A549 (cell line): ENCODE measurements around the gene C8A.

Experiments used
- BCL3 ChIP-seq: fragments of >200 bp; sonication (Bioruptor Twin); formaldehyde crosslinking; IDR thresholded peaks from 3 replicates; pipeline ENCODE4 v1.6.1; 2016
- CHD2 ChIP-seq: fragments of 150-350 bp; IDR thresholded peaks from 2 replicates; pipeline ENCODE4 v1.6.1; 2014; ENCODE audit warnings: low read length; ENCODE audit not compliant: partially characterized antibody
- CTCF ChIP-seq: fragments of >200 bp; sonication (Bioruptor Twin); formaldehyde crosslinking; IDR thresholded peaks from 3 replicates; pipeline ENCODE4 v1.5.1; 2016
- E2F6 ChIP-seq: IDR thresholded peaks from 2 replicates; pipeline ENCODE4 v1.6.1; 2012; ENCODE audit warnings: low read depth, borderline replicate concordance
- EHF ChIP-seq: fragments of 250-450 bp; sonication (Bioruptor Pico); IDR thresholded peaks from 2 replicates; pipeline ENCODE4 v1.5.0; 2020; ENCODE audit warnings: mild to moderate bottlenecking
- EHMT2 ChIP-seq: fragments of 200-600 bp; sonication (generic); IDR thresholded peaks from 2 replicates; pipeline ENCODE4 v1.6.1; 2016; ENCODE audit warnings: antibody characterized with exemption, low read depth, mild to moderate bottlenecking, moderate library complexity
- ELK1 ChIP-seq: fragments of 150-350 bp; IDR thresholded peaks from 2 replicates; pipeline ENCODE4 v1.6.1; 2014; ENCODE audit warnings: low read depth, mild to moderate bottlenecking, low read length
- HES2 ChIP-seq: fragments of >200 bp; sonication (Bioruptor Twin); formaldehyde crosslinking; IDR thresholded peaks from 2 replicates; pipeline ENCODE4 v1.6.1; 2016
- HMGXB4 ChIP-seq: fragments of 250-450 bp; sonication (Bioruptor Pico); IDR thresholded peaks from 2 replicates; pipeline ENCODE4 v1.5.0; 2021; ENCODE audit warnings: mild to moderate bottlenecking, moderate library complexity, borderline replicate concordance
- KDM1A ChIP-seq: fragments of 200-600 bp; sonication (generic); IDR thresholded peaks from 2 replicates; pipeline ENCODE4 v1.6.1; 2016; ENCODE audit warnings: low read depth, mild to moderate bottlenecking
- MAX ChIP-seq: IDR thresholded peaks from 2 replicates; pipeline ENCODE4 v1.6.1; 2012
- POLR2A ChIP-seq: IDR thresholded peaks from 2 replicates; pipeline ENCODE4 v1.6.1; 2012; ENCODE audit warnings: mild to moderate bottlenecking, low read length
- RAD21 ChIP-seq, 2 experiments: fragments of >200 bp in 1 of 2; sonication (Bioruptor Twin) in 1 of 2; formaldehyde crosslinking in 1 of 2; IDR thresholded peaks in 1 of 2; conservative IDR thresholded peaks in 1 of 2; 2 replicates in 1 of 2; 3 replicates in 1 of 2; pipeline ENCODE4 v1.6.1; 2012 to 2018; ENCODE audit warnings: inconsistent platforms in 1 of 2
- RCOR1 ChIP-seq: fragments of 150-350 bp; IDR thresholded peaks from 2 replicates; pipeline ENCODE4 v1.6.1; 2014; ENCODE audit warnings: antibody characterized with exemption, low read length, low read depth

- TF ChIP-seq POLR2A (no peak), CTCF (no peak), ELK1 (no peak), HMGXB4 (CRISPR knock-in tag) (no peak), KDM1A (no peak), RAD21 (conservative IDR thresholded peaks at IDR 0.05 in 1 of 2, IDR thresholded peaks at IDR 0.05 in 1 of 2) (no peak), E2F6 (no peak), BCL3 (no peak), MAX (no peak), HES2 (no peak), EHF (CRISPR knock-in tag) (no peak), CHD2 (no peak), EHMT2 (no peak), RCOR1 (no peak)
Measured at GRCh38 chr1:56903778-56904177, 49.2 kb downstream of the C8A start.
